GM12878 (cell line): ENCODE results near the gene TMPRSS15. TPM values are rescaled to one million over a fixed set of nuclear protein-coding genes. Genes with fewer than 3 reads are reported as not detected.

Experiments used
- ATAC-seq: fragments of 200-7000 bp; cut with Tn5 transposase; 3 replicates; pipeline ENCODE4 v1.9.1; 2020; ENCODE audit warnings: mild to moderate bottlenecking, moderate library complexity
- BruUV-seq: library from RNA; stranded (reverse); fragments of 400-500 nt; replicated peaks from 2 replicates; lab custom pipeline; 2021; lab: Mats Ljungman, UMichigan
- CTCF ChIA-PET: fragments of 300-600 bp; sonication (Branson Sonifier 250); formaldehyde crosslinking; extraction: SDS; loops from one replicate; lab custom pipeline; 2021; ENCODE audit warnings: inconsistent platforms; lab: Yijun Ruan, JAX
- POLR2A ChIA-PET: fragments of 350-600 bp; formaldehyde crosslinking; extraction: SDS; loops from one replicate; lab custom pipeline; 2021; ENCODE audit warnings: inconsistent platforms; lab: Charles Lee
- RAD21 ChIA-PET: fragments of 300-600 bp; sonication (Branson Sonifier 250); formaldehyde crosslinking; loops from one replicate; lab custom pipeline; 2023; ENCODE audit warnings: antibody characterized with exemption; ENCODE audit not compliant: unreplicated experiment; lab: Charles Lee
- SMC1A ChIA-PET: fragments of 300-600 bp; sonication (Branson Sonifier 250); formaldehyde crosslinking; loops from one replicate; lab custom pipeline; 2023; ENCODE audit not compliant: unreplicated experiment, uncharacterized antibody; lab: Charles Lee
- DNase-seq: peaks from one replicate; pipeline ENCODE4 v3.0.0-alpha.2; 2011; ENCODE audit warnings: low read depth, low spot score
- FAIRE-seq: peaks from 3 replicates; lab custom pipeline; 2011; peaks lifted over from hg19 to GRCh38; lab: Jason Lieb, UNC
- H2AFZ ChIP-seq: 2 replicates; pipeline ENCODE4 v1.6.0; 2011; ENCODE audit warnings: low read depth, low read length, control low read depth; ENCODE audit not compliant: control insufficient read depth
- H3K27ac ChIP-seq: 2 replicates; pipeline ENCODE4 v1.5.1; 2011; ENCODE audit warnings: control low read depth; ENCODE audit not compliant: control insufficient read depth, insufficient read depth
- H3K27me3 ChIP-seq, 2 experiments: replicated peaks in 1 of 2; 2 replicates each; pipeline versions ENCODE4 v1.6.0 to v1.6.1; 2011; ENCODE audit warnings: low read length in 1 of 2; ENCODE audit not compliant: control insufficient read depth in 2 of 2, insufficient read depth in 2 of 2
- H3K36me3 ChIP-seq, 2 experiments: 2 replicates each; pipeline ENCODE4 v1.5.1; 2011; ENCODE audit warnings: low read length in 1 of 2; ENCODE audit not compliant: control insufficient read depth in 2 of 2, insufficient read depth in 2 of 2
- H3K4me1 ChIP-seq: 2 replicates; pipeline ENCODE4 v1.6.1; 2011; ENCODE audit warnings: mild to moderate bottlenecking, low read length, moderate library complexity, mixed read lengths; ENCODE audit not compliant: control insufficient read depth, insufficient read depth
- H3K4me2 ChIP-seq: 2 replicates; pipeline ENCODE4 v1.6.0; 2011; ENCODE audit warnings: control low read depth; ENCODE audit not compliant: control insufficient read depth, insufficient read depth
- H3K4me3 ChIP-seq: fragments of 200-600 bp; sonication (generic); 2 replicates; pipeline ENCODE4 v1.5.1; 2016
- H3K79me2 ChIP-seq: 2 replicates; pipeline ENCODE4 v1.6.0; 2011; ENCODE audit warnings: low read length; ENCODE audit not compliant: control insufficient read depth, insufficient read depth
- H3K9ac ChIP-seq: 2 replicates; pipeline ENCODE4 v1.8.0; 2011; ENCODE audit warnings: low read length, control low read depth, mixed read lengths; ENCODE audit not compliant: control insufficient read depth, insufficient read depth
- H3K9me3 ChIP-seq: replicated peaks from 3 replicates; pipeline ENCODE4 v1.5.1; 2011; ENCODE audit warnings: mild to moderate bottlenecking, low read length; ENCODE audit not compliant: control insufficient read depth, insufficient read depth
- H4K20me1 ChIP-seq: 2 replicates; pipeline ENCODE4 v1.6.0; 2011; ENCODE audit not compliant: control insufficient read depth, insufficient read depth
- CHD2 ChIP-seq: IDR thresholded peaks from 2 replicates; pipeline ENCODE4 v1.6.1; 2011; ENCODE audit warnings: low read depth, low read length, improper control_type of control experiment, borderline replicate concordance
- CUX1 ChIP-seq: IDR thresholded peaks from 2 replicates; pipeline ENCODE4 v1.6.1; 2012; ENCODE audit warnings: improper control_type of control experiment, low read depth, low read length; ENCODE audit not compliant: insufficient replicate concordance
- E2F4 ChIP-seq: IDR thresholded peaks from 2 replicates; pipeline ENCODE4 v1.6.1; 2012; ENCODE audit warnings: low read depth, low read length, improper control_type of control experiment
- NR2F1 ChIP-seq: fragments of 450-650 bp; conservative IDR thresholded peaks from 2 replicates; pipeline ENCODE4 v1.6.1; 2017; ENCODE audit warnings: mild to moderate bottlenecking
- PAX5 ChIP-seq: IDR thresholded peaks from 2 replicates; pipeline ENCODE4 v1.6.1; 2011; ENCODE audit warnings: low read depth, low read length, borderline replicate concordance
- PRDM15 ChIP-seq: fragments of 450-650 bp; formaldehyde crosslinking; IDR thresholded peaks from 2 replicates; pipeline ENCODE4 v1.4.0; 2020; ENCODE audit warnings: mild to moderate bottlenecking, moderate library complexity
- RAD21 ChIP-seq: IDR thresholded peaks from 2 replicates; pipeline ENCODE4 v1.6.1; 2011; ENCODE audit warnings: mild to moderate bottlenecking, low read depth, low read length, moderate library complexity; ENCODE audit not compliant: insufficient read depth
- WGBS: methylation state at CpG from one replicate; pipeline ENCODE4 v1.1.6; 2016; ENCODE audit warnings: low lambda C conversion rate; ENCODE audit not compliant: insufficient replicate concordance, insufficient coverage; ENCODE audit errors: missing lambda C conversion rate; 5-methylcytosine and 5-hydroxymethylcytosine counted together
- in situ Hi-C: fragments of 300-500 bp; cut with MboI; formaldehyde crosslinking; loops from 9 replicates; pipeline ENCODE4 v1.14.3; 2018; ENCODE audit warnings: mixed read lengths
- intact Hi-C: fragments of 100-400 bp; cut with micrococcal nuclease; formaldehyde crosslinking; loops from one replicate; pipeline ENCODE4 v1.14.2; 2022; ENCODE audit not compliant: unreplicated experiment
- polyA plus RNA-seq, 11 experiments: library from polyadenylated mRNA; depleted of rRNA in 4 of 11; unstranded in 6 of 11; stranded (reverse) in 5 of 11; fragments of >200 nt; fragmentation: Nextera tagmentation in 4 of 11; fragmentation: Illumina TruSeq in 1 of 11; extraction: Ambion mirVana in 4 of 11; extraction: Trizol in 1 of 11; gene quantifications; 1 replicate in 1 of 11; 2 replicates in 10 of 11; pipeline versions ENCODE4 v1.2.1 to v1.2.3, GENCODE V29; 2011 to 2016; ENCODE audit warnings: inconsistent platforms in 2 of 11, missing spikeins in 2 of 11, low read depth in 1 of 11
- total RNA-seq, 4 experiments: library from RNA; depleted of rRNA in 3 of 4; stranded (reverse); fragments of >200 nt in 3 of 4; fragmentation: Illumina TruSeq in 1 of 4; extraction: Trizol in 1 of 4; gene quantifications; 2 replicates each; pipeline versions ENCODE4 v1.2.1 to v1.2.3, GENCODE V29; 2013 to 2021

TMPRSS15 gene
- total and polyA plus RNA-seq, 10 of the 15 experiments (the other 5 are each of a cell fraction or from before 2014, with no cell fraction given): 0.02 to 0.11 TPM; not detected in 8

- in situ Hi-C loops: no loop called here
- ATAC-seq: no peak
- no peak for DNase-seq
- H3K27ac ChIP-seq: no peak overlapping the region
- FAIRE-seq: no peak
- no peak overlapping the region for H2AFZ ChIP-seq
- no peak overlapping the region for H3K9ac ChIP-seq
- ChIA-PET POLR2A (no interaction called here), CTCF (interaction anchor here (0.5 kb wide), 1 partner anchor 43 kb away, joined by 4 read pairs; no protein-coding TSS in a partner anchor), SMC1A (no interaction called here), RAD21 (no interaction called here)
- no peaks in the 10 kb centered on the region for H3K4me1 ChIP-seq
- no peaks in the 10 kb centered on the region for H3K36me3 ChIP-seq
- no peak overlapping the region for H3K4me3 ChIP-seq
- WGBS: 6% methylated on average over 4 of the region's 4 CpGs
- BruUV-seq: no TSS peak
- H3K9me3 ChIP-seq: no peaks in the 10 kb centered on the region
- no peak for TF ChIP-seq CUX1
- no peaks in the 10 kb centered on the region for H3K27me3 ChIP-seq
- H3K4me2 ChIP-seq: no peak overlapping the region
- H3K79me2 ChIP-seq: no peaks in the 10 kb centered on the region
- no peaks in the 10 kb centered on the region for H4K20me1 ChIP-seq
- intact Hi-C loops: no loop called here
These were observed 130.2 kb downstream of the TMPRSS15 start for GRCh38 chr21:18273400-18273799.

- H3K9ac ChIP-seq: no peak overlapping the region
- H3K79me2 ChIP-seq: no peaks in the 10 kb centered on the region
- ChIA-PET RAD21 (no interaction called here), POLR2A (no interaction called here), CTCF (no interaction called here), SMC1A (no interaction called here)
- no peaks in the 10 kb centered on the region for H3K36me3 ChIP-seq
- no peaks in the 10 kb centered on the region for H3K4me1 ChIP-seq
- no peak overlapping the region for H3K4me3 ChIP-seq
- no peak overlapping the region for H2AFZ ChIP-seq
- FAIRE-seq (no peak), ATAC-seq (no peak), DNase-seq (no peak)
- intact Hi-C loops (no loop called here), in situ Hi-C loops (no loop called here)
- no peak overlapping the region for H3K27ac ChIP-seq
- H3K9me3 ChIP-seq: no peaks in the 10 kb centered on the region
- no peaks in the 10 kb centered on the region for H3K27me3 ChIP-seq
- H3K4me2 ChIP-seq: no peak overlapping the region
- H4K20me1 ChIP-seq: no peaks in the 10 kb centered on the region
- 31% methylated on average over 7 of the region's 7 CpGs for WGBS
- BruUV-seq: no TSS peak
- no peak for TF ChIP-seq NR2F1
- TF ChIP-seq CHD2: no peak
- no peak for TF ChIP-seq PRDM15 (CRISPR knock-in tag)
- TF ChIP-seq RAD21: no peak
- TF ChIP-seq PAX5: no peak
- no peak for TF ChIP-seq E2F4
These were observed 133.7 kb downstream of the TMPRSS15 start for GRCh38 chr21:18269856-18270255.
